COR-L47 (cell line): ENCODE results near the gene NPB.

Source experiments
- DNase-seq: peaks from one replicate; lab custom pipeline; 2025; lab: John Stamatoyannopoulos, UW

NPB gene

GRCh38 chr17:81898885-81899284, 3.2 kb upstream of the NPB start:
- DNase-seq, result no peak

GRCh38 chr17:81899514-81900166, 2.4 kb upstream of the NPB start:
- DNase-seq, result no peak

DNA sequence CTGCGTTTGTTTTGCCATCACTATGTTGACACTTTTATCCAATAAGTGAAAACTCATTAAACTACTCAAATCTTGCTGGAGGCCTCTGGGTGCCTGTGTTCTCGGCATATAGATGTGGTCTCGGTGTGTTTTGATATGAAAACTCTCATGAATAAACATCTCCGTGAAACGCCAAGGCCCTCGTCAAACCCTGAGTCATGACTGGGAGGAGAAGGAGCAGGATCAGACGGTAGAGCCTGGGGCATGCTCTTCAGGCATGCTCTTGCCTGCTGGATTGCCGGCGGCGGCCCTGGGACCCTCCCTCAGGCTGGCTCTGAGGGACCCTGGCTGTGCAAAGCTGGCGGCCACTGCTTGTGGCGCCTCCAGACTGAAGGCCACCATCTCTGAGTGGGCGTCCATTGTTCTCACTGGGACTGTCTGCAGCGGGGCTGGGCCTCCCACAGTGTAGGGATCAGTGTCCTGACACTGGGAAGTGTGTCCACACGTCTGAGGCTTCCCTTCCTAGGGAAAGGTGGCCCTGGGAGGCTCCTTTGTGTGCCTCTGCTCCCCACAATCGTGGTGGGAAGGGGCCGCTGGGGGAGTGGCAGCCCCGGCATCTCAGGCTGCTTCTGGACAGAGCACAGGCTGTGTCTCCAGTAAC, 1.7 kb upstream of the NPB start:
- no peak for DNase-seq

DNA sequence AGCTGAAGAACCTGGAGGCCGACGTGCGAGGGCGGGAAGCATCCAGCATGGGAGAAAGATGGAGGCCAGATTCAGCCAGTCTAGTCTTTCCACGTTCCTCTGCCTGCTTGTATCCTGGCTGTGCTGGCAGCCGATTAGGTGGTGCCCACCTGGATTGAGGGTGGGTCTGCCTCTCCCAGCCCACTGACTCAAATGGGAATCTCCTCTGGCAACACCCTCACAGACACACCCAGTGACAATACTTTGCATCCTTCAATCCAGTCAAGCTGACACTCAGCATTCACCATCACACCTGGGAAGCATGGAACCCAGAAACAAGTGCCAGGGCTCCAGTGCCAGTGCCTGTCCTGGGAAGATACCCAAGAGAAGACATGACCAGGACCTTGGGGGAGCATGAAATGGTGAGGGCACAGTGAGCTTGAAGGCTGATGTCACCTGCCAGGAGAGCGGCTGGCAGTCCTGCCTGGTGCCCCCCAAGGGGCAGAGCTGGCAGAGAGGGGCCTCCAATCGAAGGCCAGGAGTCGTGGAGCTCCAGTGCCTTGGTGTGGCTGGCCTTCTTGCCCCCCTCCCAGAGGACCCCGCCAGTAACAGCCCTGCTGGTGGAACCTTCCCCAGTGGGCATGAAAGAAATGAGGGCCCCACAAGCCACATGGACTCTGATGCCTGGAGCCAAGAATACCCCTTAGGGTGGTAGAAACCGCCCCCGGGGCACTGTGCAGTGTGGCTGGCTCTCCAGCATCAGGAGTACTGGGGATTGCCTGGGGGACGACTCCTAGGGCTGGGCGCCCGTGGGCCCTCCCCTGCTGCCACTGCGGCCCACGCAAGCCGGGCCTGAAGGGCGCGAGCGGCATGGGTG, 643 bp upstream of the NPB start:
- no peak for DNase-seq

- no peak for DNase-seq
Observed at GRCh38 chr17:81902653-81903414, 796 bp downstream of the NPB start.

- DNase-seq, result no peak
Observed at GRCh38 chr17:81903415-81903831, 1.4 kb downstream of the NPB start.

DNA sequence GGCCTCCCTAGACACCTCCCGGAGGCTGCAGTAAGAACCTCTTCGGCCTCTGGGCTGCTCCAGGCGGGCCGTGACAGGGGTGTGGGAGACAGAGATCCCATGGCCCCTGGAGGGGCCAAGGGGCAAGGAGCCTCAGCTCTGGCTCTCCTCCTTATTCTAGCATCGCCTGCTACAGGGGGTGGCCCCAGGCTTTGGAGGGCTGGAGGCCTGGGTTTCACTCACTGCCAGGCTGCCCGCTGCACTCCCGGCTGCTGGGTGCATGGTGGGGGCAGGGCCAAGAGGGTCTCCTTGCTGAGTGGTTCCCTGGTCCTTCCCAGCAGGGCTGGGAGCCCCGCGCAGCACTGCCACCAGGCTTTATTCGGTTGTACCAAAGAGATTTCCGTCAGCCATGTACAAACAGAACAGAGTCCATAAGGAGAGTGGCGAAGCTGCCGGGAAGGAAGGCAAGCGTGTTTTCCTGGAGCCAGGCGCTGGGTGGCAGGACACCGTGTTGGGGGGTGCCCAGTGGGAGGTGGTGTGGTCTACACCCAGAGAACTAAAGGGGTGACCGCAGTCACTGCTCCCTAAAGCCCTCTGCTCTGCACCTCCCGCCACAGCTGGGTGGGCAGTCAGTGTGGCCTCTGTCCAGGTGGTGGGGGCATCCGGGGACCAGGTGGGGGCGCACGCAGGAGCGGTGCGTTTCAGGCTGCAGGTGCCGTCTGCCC, 2.0 kb downstream of the NPB start:
- no peak for DNase-seq

GRCh38 chr17:81904600-81905423, 2.8 kb downstream of the NPB start:
- no peak for DNase-seq

- no peak for DNase-seq
Observed at GRCh38 chr17:81905424-81905875, 3.4 kb downstream of the NPB start.

GRCh38 chr17:81905993-81906392, 4.0 kb downstream of the NPB start:
- DNase-seq, result no peak

DNA sequence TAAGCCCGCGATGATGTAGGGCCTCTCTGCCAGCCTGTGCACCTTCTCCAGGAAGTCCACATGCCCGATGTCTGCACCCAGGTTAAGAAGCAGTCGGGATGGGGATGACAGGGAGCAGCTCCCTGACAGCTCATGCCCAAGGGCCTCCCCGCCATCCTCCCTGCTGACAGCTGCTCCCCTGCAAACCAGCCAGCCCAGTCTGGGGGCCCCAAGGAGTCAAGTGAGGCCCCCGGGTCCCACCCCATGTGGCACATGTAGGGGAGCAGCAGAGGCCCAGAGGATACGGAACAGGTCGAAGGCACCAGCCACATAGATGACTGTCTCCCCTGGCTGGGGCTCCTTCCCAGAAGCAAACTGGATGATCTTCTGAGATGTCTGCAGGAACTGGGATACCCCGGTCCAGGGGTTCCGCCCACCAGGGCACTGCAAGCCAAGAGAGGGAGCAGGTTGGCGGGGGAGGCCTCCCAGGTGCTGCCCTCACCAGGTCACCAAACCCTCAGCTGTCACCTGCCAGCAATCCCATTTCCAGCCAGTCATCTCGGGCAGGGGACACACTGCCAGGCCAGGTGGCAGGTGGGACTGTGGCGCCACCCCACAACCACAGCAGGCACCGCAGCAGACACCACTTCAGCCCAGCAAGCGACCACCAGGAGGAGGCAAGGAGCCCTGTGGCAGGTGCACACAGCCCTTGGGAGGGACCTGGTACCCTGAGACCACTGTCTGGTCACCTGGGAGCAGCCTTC, 4.6 kb downstream of the NPB start:
- DNase-seq, result peak; percentile 18

DNA sequence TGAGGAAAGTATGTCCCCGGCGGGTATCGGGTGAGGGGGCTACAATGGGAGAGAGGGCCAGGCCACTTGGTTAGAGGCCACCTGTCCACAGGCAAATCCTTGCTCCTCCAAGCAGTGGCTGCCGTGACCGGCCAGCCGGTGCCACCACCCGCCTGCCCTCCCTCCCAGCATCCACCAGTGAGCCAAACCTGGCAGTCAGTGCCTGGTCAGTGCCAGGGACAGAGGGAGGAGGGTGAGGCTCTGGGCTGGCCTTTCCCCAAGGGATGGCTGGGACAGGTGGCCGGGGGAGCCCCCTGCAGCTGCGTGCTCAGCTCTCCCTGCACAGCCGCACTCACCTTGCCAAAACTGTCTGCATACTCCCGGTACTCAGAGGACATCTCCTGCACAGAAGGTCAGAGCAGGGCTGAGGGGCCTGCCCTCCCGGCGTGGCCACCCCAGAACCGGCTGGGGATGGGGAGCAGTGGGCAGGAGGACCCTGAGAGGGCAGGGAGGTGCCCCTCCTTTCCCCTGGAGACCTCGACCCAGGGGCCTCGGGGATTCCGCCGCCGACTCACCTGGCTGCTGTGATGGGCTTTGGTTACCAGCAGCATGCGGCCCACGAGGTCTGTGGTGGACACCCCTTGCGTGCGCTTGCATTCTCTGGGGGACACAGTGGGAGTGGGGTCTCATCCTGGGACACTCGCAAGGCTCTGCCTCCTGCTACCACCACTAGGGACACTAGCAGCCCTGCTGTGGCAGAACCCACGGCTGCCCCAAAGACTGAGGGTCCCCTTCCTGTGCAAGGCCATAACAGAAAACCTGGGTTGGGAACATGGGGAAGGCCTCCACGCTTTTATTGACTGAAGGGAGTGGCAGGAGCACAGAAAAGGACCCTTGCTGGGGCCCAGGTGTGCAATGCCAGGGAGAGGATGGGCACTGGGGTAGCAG, 5.4 kb downstream of the NPB start:
- no peak for DNase-seq

- no peak for DNase-seq
Observed at GRCh38 chr17:81908793-81909192, 6.8 kb downstream of the NPB start.

GRCh38 chr17:81909231-81909630, 7.2 kb downstream of the NPB start:
- DNase-seq, result no peak

GRCh38 chr17:81909966-81910839, 8.2 kb downstream of the NPB start:
- DNase-seq, result no peak

DNA sequence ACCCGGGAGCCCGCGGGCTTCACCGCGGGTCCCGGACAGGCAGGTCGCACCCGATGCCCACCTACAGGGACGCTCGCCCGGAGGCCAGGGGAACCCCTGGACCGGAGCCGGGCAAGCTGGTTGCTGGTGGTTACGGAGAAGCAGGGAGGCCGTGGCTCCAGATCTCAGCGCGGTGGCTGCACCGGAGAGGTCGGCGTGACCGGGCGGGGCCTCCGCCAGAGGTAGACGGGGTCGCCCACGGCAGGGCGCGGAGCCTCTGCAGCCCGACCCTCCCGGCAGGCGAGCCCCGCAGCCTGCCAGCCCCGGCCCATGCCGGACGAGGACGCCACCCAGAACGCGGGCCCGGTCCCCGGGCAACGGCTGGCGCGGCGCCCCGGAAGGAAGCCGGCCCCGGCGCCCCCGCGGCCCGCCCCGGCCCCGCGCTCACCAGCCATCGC, 8.8 kb downstream of the NPB start:
- DNase-seq, result no peak

DNA sequence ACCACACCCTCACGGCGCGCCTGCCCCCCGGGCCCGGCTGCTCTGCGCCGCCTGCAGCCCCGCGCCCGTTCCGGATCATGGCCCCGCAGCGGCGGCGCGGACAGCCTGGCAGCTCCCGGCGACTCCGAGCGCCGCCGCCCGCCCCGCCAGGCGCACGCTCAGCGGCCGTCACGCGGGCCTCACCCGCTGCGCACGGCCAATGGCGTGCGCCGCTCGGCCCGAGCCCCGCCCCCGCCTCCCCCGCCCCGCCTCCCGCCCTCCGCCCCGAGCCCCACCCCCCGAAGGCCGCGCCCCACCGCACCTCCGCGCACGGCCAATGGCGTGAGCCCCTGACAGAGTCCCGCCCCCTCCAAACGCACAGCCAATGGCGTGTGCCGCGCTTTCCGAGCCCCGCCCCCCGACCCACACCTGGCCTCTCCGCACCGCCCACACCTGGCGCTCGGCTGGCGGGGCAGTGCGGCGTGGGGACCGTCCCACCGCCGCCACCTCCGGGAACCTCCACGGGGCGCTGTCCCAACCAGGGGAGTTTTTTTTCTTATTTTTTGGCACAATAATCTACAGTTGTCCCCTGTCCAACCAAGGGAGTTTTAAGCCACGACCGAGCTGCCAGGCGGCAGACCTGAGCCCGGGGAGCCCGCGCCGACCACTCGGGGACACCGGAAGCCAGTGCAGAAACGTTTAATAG, 9.4 kb downstream of the NPB start, which contains the start of gene PCYT2:
Gene PCYT2, minus strand, starts transcription at position 123 of the 685 bp plus-strand sequence. Its CDS starts 44 bp downstream, at position 79.
- peak; percentile 93 for DNase-seq
